ENCODE data around the gene TMEM92. TPM values are rescaled to one million over a fixed set of nuclear protein-coding genes. Genes with fewer than 3 reads are reported as not detected.

TMEM92 gene
- total and polyA plus RNA-seq, 4 donors = 0.05 to 17.9 (median 4.0) TPM

- TF ChIP-seq, protein P1, sequence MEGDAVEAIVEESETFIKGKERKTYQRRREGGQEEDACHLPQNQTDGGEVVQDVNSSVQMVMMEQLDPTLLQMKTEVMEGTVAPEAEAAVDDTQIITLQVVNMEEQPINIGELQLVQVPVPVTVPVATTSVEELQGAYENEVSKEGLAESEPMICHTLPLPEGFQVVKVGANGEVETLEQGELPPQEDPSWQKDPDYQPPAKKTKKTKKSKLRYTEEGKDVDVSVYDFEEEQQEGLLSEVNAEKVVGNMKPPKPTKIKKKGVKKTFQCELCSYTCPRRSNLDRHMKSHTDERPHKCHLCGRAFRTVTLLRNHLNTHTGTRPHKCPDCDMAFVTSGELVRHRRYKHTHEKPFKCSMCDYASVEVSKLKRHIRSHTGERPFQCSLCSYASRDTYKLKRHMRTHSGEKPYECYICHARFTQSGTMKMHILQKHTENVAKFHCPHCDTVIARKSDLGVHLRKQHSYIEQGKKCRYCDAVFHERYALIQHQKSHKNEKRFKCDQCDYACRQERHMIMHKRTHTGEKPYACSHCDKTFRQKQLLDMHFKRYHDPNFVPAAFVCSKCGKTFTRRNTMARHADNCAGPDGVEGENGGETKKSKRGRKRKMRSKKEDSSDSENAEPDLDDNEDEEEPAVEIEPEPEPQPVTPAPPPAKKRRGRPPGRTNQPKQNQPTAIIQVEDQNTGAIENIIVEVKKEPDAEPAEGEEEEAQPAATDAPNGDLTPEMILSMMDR (IDR thresholded peaks at IDR 0.05; ENCODE audit: low read depth, low read length, missing input control) = no peak
- TF ChIP-seq TAF1 (conservative IDR thresholded peaks at IDR 0.05) = no peak
- TF ChIP-seq YY1 (IDR thresholded peaks at IDR 0.05) = no peak
- no peak for TF ChIP-seq NR2F2 (IDR thresholded peaks at IDR 0.05)
- no peak for TF ChIP-seq MAX (IDR thresholded peaks at IDR 0.05)
- TF ChIP-seq GABPA (IDR thresholded peaks at IDR 0.05 in 1 of 2, conservative IDR thresholded peaks at IDR 0.05 in 1 of 2) = no peak
- TF ChIP-seq JUND (IDR thresholded peaks at IDR 0.05) = no peak
- TF ChIP-seq FOXA1 (IDR thresholded peaks at IDR 0.05) = no peak
- no peak for TF ChIP-seq RAD21 (IDR thresholded peaks at IDR 0.05)
- no peak for TF ChIP-seq EGR1 (IDR thresholded peaks at IDR 0.05; ENCODE audit: low read depth in 2 of 2)
- no peak for TF ChIP-seq RXRA (IDR thresholded peaks at IDR 0.05)
Measured at GRCh38 chr17:50319306-50320004, 45.2 kb downstream of the TMEM92 start (continued).

DNA sequence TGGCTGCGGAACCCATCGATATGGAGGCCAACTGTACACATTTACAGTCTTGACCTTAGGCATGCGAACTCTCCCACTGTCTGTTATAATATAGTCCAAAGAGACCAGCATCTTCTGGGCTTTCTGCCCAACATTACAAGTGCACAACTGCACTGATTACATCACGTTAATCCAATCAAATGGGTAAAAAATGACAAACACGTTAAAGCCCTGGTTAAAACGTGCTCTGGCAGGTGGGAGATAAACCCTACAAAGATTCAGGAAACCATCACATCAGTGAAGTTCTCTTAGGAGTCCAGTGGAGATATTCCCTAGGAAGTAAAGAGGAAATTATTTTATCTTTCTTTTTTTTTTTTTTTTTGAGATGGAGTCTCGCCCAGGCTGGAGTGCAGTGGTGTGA lies 48.0 kb downstream of the TMEM92 start:
- 81% methylated on average over 7 of the region's 7 CpGs for WGBS
- no peak overlapping the region for H3K27ac ChIP-seq (ENCODE audit: low read depth in 1 of 2, low read length in 2 of 2)
- no peak overlapping the region for H3K4me3 ChIP-seq (ENCODE audit: low read depth in 1 of 3, low read length in 3 of 3)
- DNase-seq (ENCODE audit: low spot score) = no peak
- no peaks in the 10 kb centered on the region for H3K36me3 ChIP-seq (ENCODE audit: control insufficient read depth in 4 of 4, insufficient read depth in 3 of 4, low read depth in 1 of 4, low read length in 3 of 4)
- no peak overlapping the region for H3K9ac ChIP-seq (ENCODE audit: low read depth in 1 of 2, low read length in 2 of 2)
- no peaks in the 10 kb centered on the region for H3K9me3 ChIP-seq (ENCODE audit: control insufficient read depth in 4 of 4, low read length in 3 of 4)
- H3K4me1 ChIP-seq (ENCODE audit: control insufficient read depth in 4 of 4, insufficient read depth in 4 of 4, low read length in 3 of 4) = no peaks in the 10 kb centered on the region
- TF ChIP-seq TAF1 (conservative IDR thresholded peaks at IDR 0.05) (no peak), NR2F2 (IDR thresholded peaks at IDR 0.05) (no peak), FOXA2 (IDR thresholded peaks at IDR 0.05) (no peak), RAD21 (IDR thresholded peaks at IDR 0.05) (no peak), YY1 (IDR thresholded peaks at IDR 0.05) (no peak), JUND (IDR thresholded peaks at IDR 0.05) (no peak), RXRA (IDR thresholded peaks at IDR 0.05) (no peak), HNF4G (IDR thresholded peaks at IDR 0.05) (no peak)
- TF ChIP-seq, protein P1 (IDR thresholded peaks at IDR 0.05; ENCODE audit: low read depth, low read length, missing input control) = no peak
- H3K27me3 ChIP-seq (ENCODE audit: control insufficient read depth in 4 of 4, insufficient read depth in 4 of 4, low read length in 3 of 4) = no peaks in the 10 kb centered on the region

DNA sequence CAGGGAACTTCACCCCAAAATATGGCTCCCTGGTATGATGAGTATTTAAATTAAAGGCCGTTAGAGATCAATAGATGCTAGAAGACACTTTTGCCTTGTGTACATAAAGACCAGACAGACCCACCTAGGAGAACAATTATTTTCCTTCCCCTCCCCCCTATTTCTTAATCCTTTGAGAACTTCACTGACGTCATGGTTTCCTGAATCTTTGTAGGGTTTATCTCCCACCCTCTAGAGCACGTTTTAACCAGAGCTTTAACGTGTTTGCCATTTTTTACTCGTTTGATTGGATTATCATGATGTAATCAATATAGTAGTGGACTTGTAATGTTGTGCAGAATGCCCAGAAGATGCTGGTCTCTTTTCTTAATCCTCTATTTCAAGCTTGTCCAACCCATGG lies 48.8 kb downstream of the TMEM92 start:
- H3K4me3 ChIP-seq (ENCODE audit: low read depth in 1 of 3, low read length in 3 of 3) = no peak overlapping the region
- H3K27ac ChIP-seq (ENCODE audit: low read depth in 1 of 2, low read length in 2 of 2) = no peak overlapping the region
- no peak overlapping the region for H3K9ac ChIP-seq (ENCODE audit: low read depth in 1 of 2, low read length in 2 of 2)
- H3K36me3 ChIP-seq (ENCODE audit: control insufficient read depth in 4 of 4, insufficient read depth in 3 of 4, low read depth in 1 of 4, low read length in 3 of 4) = no peaks in the 10 kb centered on the region
- DNase-seq (ENCODE audit: low spot score) = no peak
- H3K4me1 ChIP-seq (ENCODE audit: control insufficient read depth in 4 of 4, insufficient read depth in 4 of 4, low read length in 3 of 4) = no peaks in the 10 kb centered on the region
- no peaks in the 10 kb centered on the region for H3K27me3 ChIP-seq (ENCODE audit: control insufficient read depth in 4 of 4, insufficient read depth in 4 of 4, low read length in 3 of 4)
- WGBS = 73% methylated on average over 5 of the region's 5 CpGs
- no peaks in the 10 kb centered on the region for H3K9me3 ChIP-seq (ENCODE audit: control insufficient read depth in 4 of 4, low read length in 3 of 4)
- TF ChIP-seq REST (IDR thresholded peaks at IDR 0.05) (no peak), FOXA1 (IDR thresholded peaks at IDR 0.05) (no peak), ZBTB33 (IDR thresholded peaks at IDR 0.05) (no peak), YY1 (IDR thresholded peaks at IDR 0.05) (no peak), EGR1 (IDR thresholded peaks at IDR 0.05; ENCODE audit: low read depth in 2 of 2) (no peak), RXRA (IDR thresholded peaks at IDR 0.05) (no peak), SP1 (IDR thresholded peaks at IDR 0.05) (no peak)
- TF ChIP-seq, protein P2, sequence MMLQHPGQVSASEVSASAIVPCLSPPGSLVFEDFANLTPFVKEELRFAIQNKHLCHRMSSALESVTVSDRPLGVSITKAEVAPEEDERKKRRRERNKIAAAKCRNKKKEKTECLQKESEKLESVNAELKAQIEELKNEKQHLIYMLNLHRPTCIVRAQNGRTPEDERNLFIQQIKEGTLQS (IDR thresholded peaks at IDR 0.05) = no peak

All from liver (tissue), 9 donors.